WTC11 (cell line): Measurements from ENCODE around the gene FBXL16. TPM values are rescaled to one million over a fixed set of nuclear protein-coding genes. Genes with fewer than 3 reads are reported as not detected.

Experiments
- ATAC-seq: fragments of 200-7000 bp; cut with Tn5 transposase; 2 replicates; pipeline ENCODE4 v1.10.0; 2021; ENCODE audit warnings: mild to moderate bottlenecking, moderate library complexity
- CTCF ChIA-PET: fragments of 300-600 bp; sonication (Branson Sonifier 250); formaldehyde crosslinking; loops from one replicate; lab custom pipeline; 2021; ENCODE audit warnings: antibody characterized with exemption; lab: Charles Lee
- POLR2A ChIA-PET: fragments of 350-600 bp; sonication (Branson Sonifier 250); formaldehyde crosslinking; loops from one replicate; lab custom pipeline; 2021; ENCODE audit warnings: antibody characterized with exemption; lab: Charles Lee
- DNase-seq: peaks from one replicate; pipeline ENCODE4 v3.0.0; 2021; ENCODE audit warnings: low spot score
- H3K27ac Mint-ChIP-seq: 2 replicates; pipeline ENCODE4 v1.8.0; 2021; ENCODE audit warnings: mixed read lengths
- H3K27me3 Mint-ChIP-seq: 2 replicates; pipeline ENCODE4 v1.8.0; 2021; ENCODE audit warnings: low read depth, mild to moderate bottlenecking, moderate library complexity, mixed read lengths
- H3K36me3 Mint-ChIP-seq: 2 replicates; pipeline ENCODE4 v1.8.0; 2021; ENCODE audit warnings: mixed read lengths
- H3K4me1 Mint-ChIP-seq: 2 replicates; pipeline ENCODE4 v1.8.0; 2022; ENCODE audit warnings: mixed read lengths
- H3K4me3 Mint-ChIP-seq: 2 replicates; pipeline ENCODE4 v1.8.0; 2021; ENCODE audit warnings: mild to moderate bottlenecking, moderate library complexity, mixed read lengths
- H3K9me3 Mint-ChIP-seq: 2 replicates; pipeline ENCODE4 v1.8.0; 2021; ENCODE audit warnings: mixed read lengths
- AR ChIP-seq: fragments of 250-450 bp; sonication (Bioruptor Pico); IDR thresholded peaks from 2 replicates; pipeline ENCODE4 v1.9.0; 2021; ENCODE audit warnings: mild to moderate bottlenecking
- CDX4 ChIP-seq: fragments of 250-450 bp; sonication (Bioruptor Pico); IDR thresholded peaks from 2 replicates; pipeline ENCODE4 v1.9.0; 2021; ENCODE audit warnings: moderate library complexity, mild to moderate bottlenecking, inconsistent platforms, borderline replicate concordance
- E2F5 ChIP-seq: sonication (generic); formaldehyde crosslinking; IDR thresholded peaks from 2 replicates; pipeline ENCODE4 v1.8.1; 2022; ENCODE audit warnings: mild to moderate bottlenecking, moderate library complexity, missing genetic modification reagents
- ELF4 ChIP-seq: sonication (generic); formaldehyde crosslinking; IDR thresholded peaks from 2 replicates; pipeline ENCODE4 v1.8.1; 2022; ENCODE audit warnings: low read depth, mild to moderate bottlenecking, moderate library complexity, missing genetic modification reagents
- GABPB1 ChIP-seq: sonication (generic); formaldehyde crosslinking; IDR thresholded peaks from 2 replicates; pipeline ENCODE4 v1.8.1; 2023; ENCODE audit warnings: mild to moderate bottlenecking, missing genetic modification reagents
- MAX ChIP-seq: sonication (generic); formaldehyde crosslinking; IDR thresholded peaks from 2 replicates; pipeline ENCODE4 v1.8.0; 2022; ENCODE audit warnings: mild to moderate bottlenecking, missing genetic modification reagents
- OVOL2 ChIP-seq: fragments of 250-450 bp; sonication (Bioruptor Pico); IDR thresholded peaks from 2 replicates; pipeline ENCODE4 v1.9.0; 2021; ENCODE audit warnings: mild to moderate bottlenecking, borderline replicate concordance
- TEAD1 ChIP-seq: sonication (generic); formaldehyde crosslinking; IDR thresholded peaks from 2 replicates; pipeline ENCODE4 v1.8.0; 2022; ENCODE audit warnings: mild to moderate bottlenecking, missing genetic modification reagents
- TEAD4 ChIP-seq: sonication (generic); formaldehyde crosslinking; IDR thresholded peaks from 2 replicates; pipeline ENCODE4 v1.8.0; 2022; ENCODE audit warnings: mild to moderate bottlenecking, missing genetic modification reagents
- ZBTB21 ChIP-seq: sonication (generic); formaldehyde crosslinking; IDR thresholded peaks from 2 replicates; pipeline ENCODE4 v1.8.1; 2023; ENCODE audit warnings: mild to moderate bottlenecking, missing genetic modification reagents, borderline replicate concordance
- ZNF281 ChIP-seq: sonication (generic); formaldehyde crosslinking; IDR thresholded peaks from 2 replicates; pipeline ENCODE4 v1.8.0; 2023; ENCODE audit warnings: mild to moderate bottlenecking, missing genetic modification reagents
- ZSCAN18 ChIP-seq: fragments of 250-450 bp; sonication (Bioruptor Pico); IDR thresholded peaks from 2 replicates; pipeline ENCODE4 v2.1.2; 2022; ENCODE audit warnings: mild to moderate bottlenecking, moderate library complexity
- total RNA-seq: library from RNA; stranded (reverse); gene quantifications from 3 replicates; pipeline ENCODE4 v1.2.3, GENCODE V29; 2021
- TF ChIP-seq, protein P1 (sequence below): sonication (generic); formaldehyde crosslinking; IDR thresholded peaks from 2 replicates; pipeline ENCODE4 v1.8.1; 2023; ENCODE audit warnings: mild to moderate bottlenecking, missing genetic modification reagents

Gene FBXL16
- total RNA-seq, 1 experiment from 2014 or later, result 22.7 TPM

DNA sequence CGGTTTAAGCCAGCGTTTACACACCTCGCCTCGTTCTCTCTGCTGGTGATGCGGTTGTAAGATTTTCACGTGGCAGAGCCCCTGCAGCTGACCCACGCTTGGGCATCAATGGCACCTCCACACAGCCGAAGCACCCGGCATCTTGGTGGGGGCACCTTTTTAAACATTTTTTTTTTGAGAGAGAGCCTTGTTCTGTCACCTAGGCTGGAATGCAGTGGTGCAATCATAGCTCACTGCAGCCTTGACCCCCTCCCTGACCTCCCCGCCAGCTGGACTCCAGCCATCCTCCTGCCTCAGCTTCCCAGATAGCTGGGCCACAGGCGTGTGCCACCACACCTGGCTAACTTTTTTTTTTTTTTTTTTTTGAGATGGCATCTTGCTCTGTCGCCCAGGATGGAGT lies 51.6 kb downstream of the FBXL16 start (continued):
- TF ChIP-seq TEAD4 (CRISPR knock-in tag), result no peak
- TF ChIP-seq MAX, result no peak
- TF ChIP-seq E2F5 (CRISPR knock-in tag), result no peak
- TF ChIP-seq ZNF281 (CRISPR knock-in tag), result no peak
- TF ChIP-seq, protein P1, sequence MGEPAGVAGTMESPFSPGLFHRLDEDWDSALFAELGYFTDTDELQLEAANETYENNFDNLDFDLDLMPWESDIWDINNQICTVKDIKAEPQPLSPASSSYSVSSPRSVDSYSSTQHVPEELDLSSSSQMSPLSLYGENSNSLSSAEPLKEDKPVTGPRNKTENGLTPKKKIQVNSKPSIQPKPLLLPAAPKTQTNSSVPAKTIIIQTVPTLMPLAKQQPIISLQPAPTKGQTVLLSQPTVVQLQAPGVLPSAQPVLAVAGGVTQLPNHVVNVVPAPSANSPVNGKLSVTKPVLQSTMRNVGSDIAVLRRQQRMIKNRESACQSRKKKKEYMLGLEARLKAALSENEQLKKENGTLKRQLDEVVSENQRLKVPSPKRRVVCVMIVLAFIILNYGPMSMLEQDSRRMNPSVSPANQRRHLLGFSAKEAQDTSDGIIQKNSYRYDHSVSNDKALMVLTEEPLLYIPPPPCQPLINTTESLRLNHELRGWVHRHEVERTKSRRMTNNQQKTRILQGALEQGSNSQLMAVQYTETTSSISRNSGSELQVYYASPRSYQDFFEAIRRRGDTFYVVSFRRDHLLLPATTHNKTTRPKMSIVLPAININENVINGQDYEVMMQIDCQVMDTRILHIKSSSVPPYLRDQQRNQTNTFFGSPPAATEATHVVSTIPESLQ (CRISPR knock-in tag), result no peak
- no peak for TF ChIP-seq TEAD1 (CRISPR knock-in tag)
- TF ChIP-seq ELF4 (CRISPR knock-in tag), result no peak
- no peak for TF ChIP-seq AR (CRISPR knock-in tag)
- TF ChIP-seq CDX4, result no peak
- no peak for TF ChIP-seq OVOL2
- no peak for TF ChIP-seq ZBTB21 (CRISPR knock-in tag)
- no peak for TF ChIP-seq GABPB1
- TF ChIP-seq ZSCAN18 (CRISPR knock-in tag), result no peak

DNA sequence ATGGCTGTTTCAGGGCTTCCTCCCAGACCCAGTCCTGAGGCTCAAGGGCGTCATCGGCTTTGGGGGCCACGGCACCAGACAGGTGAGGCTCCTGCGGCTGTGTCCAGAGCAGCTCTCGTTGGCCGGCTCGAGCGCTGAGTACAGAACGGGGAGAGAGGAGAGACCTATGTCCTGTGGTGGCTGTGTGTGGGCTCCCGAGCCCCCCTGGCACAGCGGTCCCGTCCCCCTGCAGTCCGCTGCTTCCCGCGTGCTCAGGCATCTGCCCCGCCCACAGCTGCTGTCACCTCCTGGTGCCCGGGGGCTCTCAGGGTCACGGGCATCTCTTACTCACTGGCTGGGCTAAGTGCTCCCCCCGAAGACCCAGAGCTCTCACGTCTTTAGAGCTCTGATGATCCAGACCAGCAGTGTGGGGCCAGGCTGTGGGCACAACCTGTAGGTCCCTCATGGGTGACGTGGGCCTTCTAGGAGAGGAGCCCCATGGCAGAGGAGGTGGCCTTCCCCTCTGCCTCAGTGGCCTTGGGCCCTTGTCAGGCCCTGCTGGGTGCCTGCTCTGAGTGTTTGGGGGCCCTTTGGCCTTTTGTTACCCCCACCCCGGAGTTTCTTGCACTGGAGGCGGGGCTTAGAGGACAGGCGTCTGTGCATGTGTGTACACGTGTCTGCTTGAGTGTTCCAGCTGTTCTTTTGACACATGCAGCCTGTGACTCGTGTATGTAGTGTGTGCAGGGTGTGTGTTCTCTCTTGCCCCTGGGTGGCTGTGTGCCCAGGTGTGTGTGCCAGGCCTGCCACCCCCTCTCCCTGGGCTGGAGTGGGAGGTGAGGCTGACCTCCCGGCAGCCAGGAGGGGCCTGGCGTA lies 52.9 kb downstream of the FBXL16 start:
- Mint-ChIP-seq H3K27me3 (no peaks in the 10 kb centered on the region), H3K4me1 (0 out of 2 replicates have a peak, but pooled peaks cover 2% of the 10 kb centered on the region), H3K36me3 (no peaks in the 10 kb centered on the region), H3K4me3 (no peak overlapping the region), H3K9me3 (no peaks in the 10 kb centered on the region), H3K27ac (no peak overlapping the region)
- no peak for ATAC-seq
- ChIA-PET CTCF (interaction anchor here (1.0 to 6.4 kb wide), 3 partner anchors 7 to 34 kb away, joined by 3 to 54 read pairs (median 3); no protein-coding TSS in a partner anchor), POLR2A (interaction anchor here (0.7 to 1.0 kb wide), 2 partner anchors 14 to 67 kb away, joined by 3 read pairs; no protein-coding TSS in a partner anchor)
- no peak for DNase-seq
- no peak for TF ChIP-seq E2F5 (CRISPR knock-in tag)
